22Rv1 (cell line): ENCODE data around the gene DNAI2.

Source experiments
- H3K27ac ChIP-seq: fragments of 450-650 bp; 2 replicates; pipeline ENCODE4 v1.5.1; 2017
- CTCF ChIP-seq: fragments of 450-650 bp; IDR thresholded peaks from 2 replicates; pipeline ENCODE4 v1.5.1; 2017; ENCODE audit warnings: mild to moderate bottlenecking
- ZFX ChIP-seq: fragments of 450-650 bp; IDR thresholded peaks from 2 replicates; pipeline ENCODE4 v1.6.1; 2017; ENCODE audit warnings: antibody characterized with exemption, borderline replicate concordance

Gene DNAI2

GRCh38 chr17:74298778-74299177 is 24.7 kb downstream of the DNAI2 start:
- TF ChIP-seq ZFX, result no peak
- TF ChIP-seq CTCF, result no peak
- no peak overlapping the region for H3K27ac ChIP-seq

GRCh38 chr17:74299226-74300009 is 25.4 kb downstream of the DNAI2 start:
- no peak overlapping the region for H3K27ac ChIP-seq
- no peak for TF ChIP-seq ZFX
- TF ChIP-seq CTCF, result no peak

GRCh38 chr17:74303305-74303704 is 29.3 kb downstream of the DNAI2 start:
- H3K27ac ChIP-seq, result no peak overlapping the region
- TF ChIP-seq ZFX (no peak), CTCF (no peak)

GRCh38 chr17:74304184-74304583 is 30.1 kb downstream of the DNAI2 start:
- no peak overlapping the region for H3K27ac ChIP-seq
- TF ChIP-seq ZFX, result no peak
- TF ChIP-seq CTCF, result no peak

- TF ChIP-seq ZFX (no peak), CTCF (peak; percentile 19; the same call in 1 of the 2 replicates)
- H3K27ac ChIP-seq, result no peak overlapping the region
Observed at GRCh38 chr17:74305865-74306654, 32.0 kb downstream of the DNAI2 start.

GRCh38 chr17:74307984-74308773 is 34.1 kb downstream of the DNAI2 start:
- TF ChIP-seq CTCF (no peak), ZFX (no peak)
- no peak overlapping the region for H3K27ac ChIP-seq
